SK-N-SH treated with all-trans-retinoic acid at 6 μM for 48 hours (cell line): ENCODE data around the gene CCNY.

ENCODE experiments used
- BACH2 ChIP-seq: fragments of 250-450 bp; sonication (Bioruptor Pico); IDR thresholded peaks from 2 replicates; pipeline ENCODE4 v1.9.0; 2021; ENCODE audit warnings: mild to moderate bottlenecking, borderline replicate concordance
- RARB ChIP-seq: fragments of 250-450 bp; sonication (Bioruptor Pico); IDR thresholded peaks from 2 replicates; pipeline ENCODE4 v1.8.0; 2021; ENCODE audit warnings: mild to moderate bottlenecking, moderate library complexity

DNA sequence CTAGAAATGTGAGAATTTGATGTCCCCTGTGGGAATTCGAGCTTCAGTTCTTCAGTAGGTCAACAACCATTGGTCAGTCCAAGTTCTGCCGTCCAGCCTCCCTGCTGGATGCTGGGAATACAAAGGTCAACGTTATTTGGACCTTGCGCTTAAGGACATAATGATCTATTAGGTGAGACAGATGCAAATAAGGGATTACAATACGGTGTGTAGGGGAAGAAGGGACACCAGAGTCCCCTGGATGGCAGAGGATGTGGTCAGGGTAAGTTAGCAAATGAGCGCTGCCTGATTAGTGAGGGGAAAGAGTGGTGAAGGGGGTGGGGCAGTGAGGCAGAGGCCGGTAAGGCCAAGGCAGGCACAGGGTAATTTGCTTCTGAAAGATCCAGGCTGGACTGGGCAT, 16.2 kb downstream of the CCNY start:
- no peak for TF ChIP-seq RARB
- TF ChIP-seq BACH2, result no peak
